GM18867 (cell line): Measurements from ENCODE around the gene CD79B.

Experiments used
- ATAC-seq: cut with Tn5 transposase; IDR thresholded peaks from one replicate; pipeline ENCODE4 v1.9.1; 2021; ENCODE audit warnings: mild to moderate bottlenecking, moderate library complexity; ENCODE audit not compliant: unreplicated experiment

Gene CD79B

GRCh38 chr17:63931981-63932561, at the start of gene CD79B:
Gene CD79B (minus strand): TSS chr17:63932331. CDS start chr17:63932261, 70 bp downstream.
- peak; percentile 77 for ATAC-seq

- no peak for ATAC-seq
These were observed 46.4 kb upstream of the CD79B start for GRCh38 chr17:63978272-63979200.

- no peak for ATAC-seq
These were observed 44.6 kb upstream of the CD79B start for GRCh38 chr17:63976702-63977101.

- ATAC-seq: no peak
These were observed 43.5 kb upstream of the CD79B start for GRCh38 chr17:63975541-63976092.

GRCh38 chr17:63974594-63975192, 42.6 kb upstream of the CD79B start:
- no peak for ATAC-seq

- no peak for ATAC-seq
These were observed 41.9 kb upstream of the CD79B start for GRCh38 chr17:63973930-63974593.

GRCh38 chr17:63973247-63973646, 41.1 kb upstream of the CD79B start:
- ATAC-seq: no peak

- ATAC-seq: no peak
These were observed 40.7 kb upstream of the CD79B start, which contains the start of gene SCN4A for GRCh38 chr17:63972796-63973195. Gene SCN4A (minus strand): TSS chr17:63972918. CDS start chr17:63972841, 77 bp downstream.

- no peak for ATAC-seq
These were observed 37.1 kb upstream of the CD79B start for GRCh38 chr17:63969278-63969677.

GRCh38 chr17:63967953-63968352, 35.8 kb upstream of the CD79B start:
- ATAC-seq: no peak

- peak; percentile 73 for ATAC-seq
These were observed 34.6 kb upstream of the CD79B start for GRCh38 chr17:63966646-63967264.

- no peak for ATAC-seq
These were observed 31.0 kb upstream of the CD79B start for GRCh38 chr17:63963123-63963522.

GRCh38 chr17:63962298-63962744, 30.2 kb upstream of the CD79B start:
- ATAC-seq: no peak

GRCh38 chr17:63961355-63962212, 29.5 kb upstream of the CD79B start:
- ATAC-seq: no peak

GRCh38 chr17:63960430-63960829, 28.3 kb upstream of the CD79B start:
- ATAC-seq: no peak

- no peak for ATAC-seq
These were observed 27.9 kb upstream of the CD79B start for GRCh38 chr17:63960006-63960405.

GRCh38 chr17:63956296-63956920, 24.3 kb upstream of the CD79B start:
- no peak for ATAC-seq

GRCh38 chr17:63955791-63956190, 23.7 kb upstream of the CD79B start:
- ATAC-seq: no peak

- ATAC-seq: no peak
These were observed 23.1 kb upstream of the CD79B start for GRCh38 chr17:63955232-63955631.
